ENCODE measurements around the gene ZNF616.
"Not testable (repeated sequence)": the region's sequence is repeated elsewhere in the genome, so short reads cannot be mapped to it uniquely, and the experiment has no call there.

ZNF616 gene

DNA sequence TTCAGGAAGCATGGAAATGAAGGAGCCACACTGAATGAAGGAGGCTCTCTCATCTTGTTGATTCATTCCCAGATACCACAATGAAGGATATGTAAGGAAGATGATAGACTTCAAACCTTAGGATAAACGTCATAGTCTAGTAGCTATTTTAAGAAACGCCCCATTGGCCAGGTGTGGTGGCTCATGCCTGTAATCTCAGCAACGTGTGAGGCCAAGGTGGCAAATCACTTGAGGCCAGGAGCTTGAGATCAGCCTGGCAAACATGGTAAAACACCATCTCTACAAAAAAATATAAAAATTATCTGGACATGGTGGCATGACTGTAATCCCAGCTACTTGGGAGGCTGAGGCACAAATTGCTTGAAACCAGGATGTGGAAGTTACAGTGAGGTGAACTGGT is 27.1 kb downstream of the ZNF616 start:
- in situ Hi-C loops (cut with MboI; ENCODE audit: low sequenced_read_pairs), result no loop called here

DNA sequence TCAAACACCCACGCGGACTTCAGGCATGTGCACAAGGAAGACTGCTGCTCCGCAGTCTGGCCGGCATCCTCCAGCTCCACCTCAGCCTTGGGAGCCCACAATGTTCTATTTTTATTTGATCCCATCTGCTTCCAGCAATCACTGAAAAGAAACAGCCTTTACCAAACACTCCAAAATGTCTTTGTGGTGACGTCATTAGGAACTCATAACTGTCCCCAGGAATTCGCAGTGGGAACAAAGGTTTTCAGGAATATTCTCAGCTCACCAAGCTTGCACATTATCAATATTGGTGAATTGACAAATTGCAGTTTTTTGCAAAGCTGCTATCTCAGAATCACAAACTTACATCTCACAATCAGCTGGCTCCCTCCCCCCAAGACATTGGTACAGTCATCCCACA is 29.0 kb downstream of the ZNF616 start:
- in situ Hi-C loops (cut with MboI; ENCODE audit: low sequenced_read_pairs), result no loop called here

DNA sequence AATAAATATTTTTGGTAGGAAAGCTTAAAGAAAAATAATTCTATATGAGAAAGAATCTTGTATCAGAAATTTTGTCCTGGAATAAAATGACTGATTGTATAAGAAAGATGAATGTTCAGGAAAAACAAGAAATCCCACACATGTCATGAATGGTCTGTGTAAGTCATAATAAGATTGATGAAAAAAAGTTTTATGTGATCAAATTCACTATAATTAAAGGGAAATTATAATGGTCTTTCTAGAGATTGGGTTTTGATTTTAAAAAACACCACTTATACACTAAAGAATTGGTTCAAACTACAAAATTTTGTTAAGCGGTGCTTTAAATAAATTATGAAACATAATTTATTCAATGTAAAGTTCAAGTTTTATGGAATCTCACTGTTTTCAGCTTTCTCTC is 37.0 kb downstream of the ZNF616 start:
- in situ Hi-C loops (cut with MboI; ENCODE audit: low sequenced_read_pairs), result no loop called here

DNA sequence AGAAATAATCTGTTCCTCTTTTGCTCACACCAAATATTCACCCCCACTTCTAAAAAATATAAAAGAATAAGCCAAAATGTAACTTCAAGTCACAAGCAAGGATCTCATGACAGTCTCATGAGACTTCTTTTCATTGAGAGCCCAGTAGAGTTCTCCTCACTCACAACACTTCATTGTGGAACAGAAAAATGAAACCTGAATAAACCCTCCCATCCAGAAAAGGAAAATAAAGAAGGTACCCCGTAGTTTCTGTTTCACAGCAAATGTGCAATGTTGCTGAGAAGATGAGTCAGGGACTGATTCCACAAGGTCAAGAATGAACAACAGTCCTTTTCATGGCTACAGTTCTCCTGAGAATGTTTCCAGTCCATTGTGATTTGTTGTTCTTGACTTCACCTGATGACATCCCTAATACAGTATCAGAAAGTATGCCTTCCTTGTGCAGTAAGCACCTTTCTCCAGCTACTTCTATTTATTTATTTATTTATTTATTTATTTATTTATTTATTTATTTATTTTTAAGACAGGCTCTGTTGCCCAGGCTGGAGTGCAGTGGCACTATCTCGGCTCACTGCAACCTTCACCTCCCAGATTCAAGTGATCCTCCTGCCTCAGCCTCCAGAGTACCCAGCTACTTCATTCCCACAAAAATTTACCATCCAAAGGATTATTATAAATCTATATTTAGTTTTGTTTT is 37.7 kb downstream of the ZNF616 start:
- in situ Hi-C loops (cut with MboI; ENCODE audit: low sequenced_read_pairs), result no loop called here

DNA sequence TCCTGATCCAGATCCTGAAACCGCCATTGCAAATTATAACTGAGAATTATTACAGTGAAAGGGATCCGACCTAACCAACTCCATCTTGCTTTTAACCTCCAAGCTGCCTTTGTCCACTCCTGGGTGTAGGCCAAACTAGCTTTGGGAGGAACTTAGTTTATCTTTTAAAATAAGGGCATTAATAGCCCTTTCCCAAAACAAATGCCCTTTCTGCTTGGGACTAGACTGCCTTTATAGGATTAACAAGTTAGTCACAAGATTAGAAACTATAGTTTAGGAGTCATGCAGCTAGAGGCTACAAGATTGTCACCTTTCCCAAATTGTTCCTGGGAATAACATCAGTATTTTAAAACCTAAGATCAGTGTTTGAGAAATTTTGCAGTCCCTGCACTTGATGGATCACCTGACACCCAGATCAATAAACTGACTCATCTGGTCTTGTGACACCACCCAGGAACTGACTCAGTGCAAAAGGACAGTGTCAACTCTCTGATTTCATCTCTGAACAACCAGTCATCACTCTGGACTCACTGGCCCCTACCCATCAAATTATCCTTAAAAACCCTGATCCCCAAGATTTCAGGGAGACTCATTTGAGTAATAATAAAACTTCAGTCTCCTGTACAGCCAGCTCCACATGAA is 40.1 kb downstream of the ZNF616 start:
- in situ Hi-C loops (cut with MboI; ENCODE audit: low sequenced_read_pairs), result no loop called here

DNA sequence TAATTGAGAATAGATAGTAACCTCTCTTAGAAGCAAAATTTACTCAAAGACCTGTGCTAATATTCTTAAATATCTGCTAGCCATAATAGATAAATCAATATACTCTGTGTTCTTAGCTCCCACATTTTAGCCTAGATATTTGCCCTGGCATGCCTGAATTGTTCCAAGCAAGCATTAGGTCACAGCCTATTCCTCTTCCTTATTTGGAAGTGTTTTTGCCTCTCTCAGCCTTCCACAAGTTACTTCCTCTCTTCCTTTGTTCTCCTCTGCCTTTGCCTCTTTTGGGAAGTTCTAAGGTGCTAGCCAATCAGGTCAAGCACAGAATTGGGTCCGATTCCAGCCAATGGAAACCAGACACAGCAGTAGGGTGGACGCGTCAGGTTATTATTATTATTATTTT is 43.3 kb downstream of the ZNF616 start:
- in situ Hi-C loops (cut with MboI; ENCODE audit: low sequenced_read_pairs), result not testable (repeated sequence)

DNA sequence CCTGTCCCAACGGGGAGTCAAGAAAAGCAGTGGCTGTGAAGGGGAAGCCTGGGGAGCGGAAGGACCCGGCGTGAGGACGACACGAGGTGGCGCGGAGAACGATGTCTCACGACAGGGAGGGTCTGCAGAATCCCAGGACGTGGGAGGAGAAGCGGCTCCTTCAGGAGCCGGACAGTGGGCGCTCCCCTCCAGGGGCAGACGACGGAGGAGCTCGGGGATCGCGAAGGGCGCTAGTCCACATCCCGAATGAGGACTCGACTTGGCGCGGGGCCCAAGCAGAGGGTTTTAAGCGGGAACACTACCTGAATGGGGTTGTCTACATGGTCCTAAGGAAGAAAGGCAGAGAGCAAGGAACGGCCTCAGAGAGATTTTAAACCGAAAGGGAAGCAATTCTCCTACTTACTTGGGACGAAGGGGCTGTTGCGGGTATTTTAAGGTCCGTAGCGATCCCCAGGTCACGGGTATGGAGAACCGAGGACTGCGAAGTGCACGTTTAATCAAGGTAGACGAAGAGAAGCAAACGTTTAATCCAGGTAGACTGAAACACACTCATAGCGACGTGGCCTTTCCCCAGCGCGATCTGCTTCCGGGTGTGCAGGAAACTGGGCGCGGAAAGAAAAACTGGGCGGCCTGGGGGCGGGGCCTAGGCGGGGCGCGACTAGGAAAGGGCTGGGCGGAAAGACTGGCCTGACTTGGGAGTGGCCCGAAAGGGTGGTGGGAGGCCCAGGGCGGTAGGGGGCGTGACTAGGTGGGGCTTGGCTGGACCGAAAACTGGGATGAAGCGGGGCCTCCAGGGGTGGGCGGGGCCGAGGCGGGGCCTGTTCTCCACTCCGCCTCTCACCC is 44.3 kb downstream of the ZNF616 start, which contains the start of gene ZNF841:
TSS of gene ZNF841 (minus strand) at position 594 of the 843 bp plus-strand sequence. CDS start 10,964 bp downstream, outside the sequence.
- in situ Hi-C loops (cut with MboI; ENCODE audit: low sequenced_read_pairs), result no loop called here

DNA sequence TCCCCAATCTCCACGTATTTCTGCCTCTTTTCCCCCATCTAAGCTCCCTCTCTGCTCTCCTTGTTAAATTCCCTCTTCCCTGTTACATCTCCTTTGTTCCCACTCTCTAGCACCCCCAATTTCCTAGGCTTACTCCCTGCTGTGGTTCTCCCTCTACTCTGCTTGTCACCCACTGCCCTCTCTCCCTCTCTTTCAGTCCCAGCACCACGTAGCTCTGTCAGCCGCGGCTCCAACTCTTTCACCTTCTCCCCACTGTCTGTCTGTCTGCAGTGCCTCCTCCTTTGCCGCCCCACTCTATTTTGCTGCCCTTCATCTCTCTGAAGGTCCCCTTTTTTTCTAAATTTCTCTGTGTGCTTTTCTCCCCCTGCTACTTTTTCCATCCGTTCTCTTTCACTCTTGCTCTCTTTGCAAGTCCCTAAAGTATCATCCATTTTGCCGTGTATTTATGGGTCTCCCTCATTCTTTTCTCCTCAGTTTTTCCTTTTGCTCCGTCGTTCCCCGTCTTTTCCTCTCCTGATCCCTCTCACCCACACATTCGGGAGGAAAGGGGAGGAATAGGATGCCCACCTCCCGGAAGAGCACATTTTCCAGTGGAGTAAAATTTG is 45.1 kb downstream of the ZNF616 start:
- in situ Hi-C loops (cut with MboI; ENCODE audit: low sequenced_read_pairs), result no loop called here

DNA sequence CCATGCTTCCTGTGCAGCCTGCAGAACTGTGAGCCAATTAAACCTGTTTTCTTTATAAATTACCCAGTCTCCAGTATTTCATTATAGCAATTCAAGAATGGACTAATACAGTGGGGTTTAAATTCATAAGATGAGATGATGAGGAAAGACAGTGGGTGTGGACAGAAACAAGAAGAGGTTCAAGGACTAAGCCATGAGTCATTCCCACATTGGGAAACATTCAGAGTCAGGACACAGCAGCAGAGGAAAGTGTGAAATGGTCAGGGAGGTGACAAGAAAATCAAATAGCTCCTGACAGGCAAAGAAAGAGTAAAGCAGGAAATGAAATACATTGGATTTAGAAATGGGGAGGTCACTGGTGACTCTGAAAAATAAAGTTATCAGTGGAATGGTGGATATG is 53.3 kb downstream of the ZNF616 start:
- in situ Hi-C loops (cut with MboI; ENCODE audit: low sequenced_read_pairs), result no loop called here

DNA sequence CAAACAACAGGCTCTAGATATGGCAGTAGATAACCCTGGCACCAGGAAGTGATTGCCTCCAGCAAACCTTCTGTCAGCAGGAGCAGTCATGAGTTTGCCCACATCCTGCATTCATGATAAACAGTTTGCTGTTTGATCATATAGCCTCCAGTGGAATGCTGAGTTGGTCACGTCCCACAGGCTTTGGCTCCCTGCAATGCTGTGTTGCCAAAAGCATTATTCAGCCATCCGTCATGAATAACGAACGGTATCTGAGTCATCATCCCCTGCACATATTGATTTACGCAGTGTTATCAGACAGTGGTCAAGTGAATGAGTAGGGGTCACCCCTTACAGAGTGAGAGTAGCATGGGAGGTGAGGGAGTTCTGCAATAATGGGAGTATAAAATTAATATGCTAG is 69.2 kb downstream of the ZNF616 start:
- in situ Hi-C loops (cut with MboI; ENCODE audit: low sequenced_read_pairs), result no loop called here

DNA sequence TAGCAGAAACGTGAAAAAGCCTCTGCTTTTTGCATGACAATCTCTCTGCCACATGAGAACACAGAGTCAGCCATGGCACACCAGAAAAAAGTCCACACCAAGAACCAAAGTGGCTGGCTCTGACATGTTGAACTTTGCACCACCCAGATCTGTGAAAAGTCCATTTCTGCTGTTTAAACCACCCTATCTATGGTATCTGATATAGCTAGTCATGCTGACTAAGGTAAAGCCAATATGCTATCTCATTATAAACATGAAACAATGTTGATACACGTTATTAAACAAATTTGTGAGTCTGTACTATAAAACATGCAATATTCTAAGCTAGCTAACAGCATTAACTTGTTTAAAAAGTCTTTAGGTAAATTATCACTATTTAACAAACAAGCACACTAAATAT is 70.1 kb downstream of the ZNF616 start:
- in situ Hi-C loops (cut with MboI; ENCODE audit: low sequenced_read_pairs), result no loop called here

DNA sequence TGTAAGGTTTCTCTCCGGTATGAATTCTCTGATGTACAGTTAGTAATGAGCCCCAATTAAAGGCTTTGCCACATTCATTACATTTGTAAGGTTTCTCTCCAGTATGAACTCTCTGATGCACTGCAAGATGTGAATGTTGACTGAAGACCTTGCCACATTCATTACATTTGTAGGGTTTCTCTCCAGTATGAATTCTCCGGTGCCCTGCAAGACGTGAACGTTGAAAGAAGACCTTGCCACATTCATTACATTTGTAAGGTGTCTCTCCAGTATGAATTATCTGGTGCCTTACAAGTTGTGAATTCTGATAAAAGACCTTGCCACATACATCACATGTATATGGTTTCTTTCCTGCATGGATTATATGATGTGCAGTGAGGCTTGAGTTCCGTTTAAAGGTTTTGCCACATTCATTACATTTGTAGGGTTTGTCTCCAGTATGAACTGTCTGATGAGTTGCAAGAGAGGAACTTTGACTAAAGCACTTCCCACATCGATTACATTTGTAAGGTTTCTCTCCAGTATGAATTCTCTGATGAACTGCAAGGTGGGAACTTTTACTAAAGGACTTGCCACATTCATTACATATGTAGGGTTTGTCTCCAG is 73.4 kb downstream of the ZNF616 start:
- in situ Hi-C loops (cut with MboI; ENCODE audit: low sequenced_read_pairs), result no loop called here

DNA sequence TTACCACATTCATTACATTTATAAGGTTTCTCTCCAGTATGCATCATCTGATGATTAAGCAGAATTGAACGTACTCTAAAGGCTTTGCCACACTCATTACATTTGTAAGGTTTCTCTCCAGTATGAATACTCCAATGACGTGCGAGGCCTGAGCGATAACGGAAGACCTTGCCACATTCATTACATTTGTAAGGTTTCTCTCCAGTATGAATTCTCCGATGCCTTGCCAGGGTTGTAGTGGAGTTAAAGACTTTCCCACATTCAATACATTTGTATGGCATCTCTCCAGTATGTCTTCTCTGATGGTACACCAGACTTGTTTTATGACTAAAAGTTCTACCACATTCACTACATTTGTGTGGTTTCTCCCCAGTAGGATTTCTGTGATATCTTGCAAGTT is 74.3 kb downstream of the ZNF616 start:
- in situ Hi-C loops (cut with MboI; ENCODE audit: low sequenced_read_pairs), result no loop called here

Data from HL-60/S4 treated with phorbol 12-myristate 13-acetate at 8.2 ng/mL for 4 days and 3 days (cell line).